GM21367 (cell line): ENCODE data around the gene SH3TC1.
A peak's percentile ranks its signal among the peaks of the same experiment; 100 is the strongest.

ENCODE experiments used
- ATAC-seq: cut with Tn5 transposase; IDR thresholded peaks from one replicate; pipeline ENCODE4 v1.9.1; 2021; ENCODE audit not compliant: unreplicated experiment

Gene SH3TC1

DNA sequence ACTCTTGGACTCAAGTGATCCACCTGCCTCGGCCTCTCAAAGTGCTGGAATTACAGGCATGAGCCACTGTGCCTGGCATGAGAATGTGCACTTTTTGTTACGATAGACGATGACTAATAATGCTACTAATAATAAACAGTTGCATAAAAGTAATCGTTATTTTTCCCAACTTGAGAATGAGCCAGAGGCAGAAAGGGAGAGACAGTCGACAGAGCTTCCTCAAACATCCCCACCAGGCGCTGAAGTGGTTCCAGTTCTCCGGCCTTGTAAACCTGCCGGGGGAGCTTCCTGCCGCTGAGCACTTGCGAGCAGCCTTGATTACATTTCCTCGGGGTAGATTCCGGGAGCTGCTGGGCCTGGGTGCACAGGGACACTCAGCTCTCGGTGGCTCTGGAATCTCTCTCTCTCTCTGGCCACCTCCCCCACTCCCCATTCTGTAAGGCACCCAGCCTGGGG, 61.6 kb downstream of the SH3TC1 start:
- no peak for ATAC-seq

DNA sequence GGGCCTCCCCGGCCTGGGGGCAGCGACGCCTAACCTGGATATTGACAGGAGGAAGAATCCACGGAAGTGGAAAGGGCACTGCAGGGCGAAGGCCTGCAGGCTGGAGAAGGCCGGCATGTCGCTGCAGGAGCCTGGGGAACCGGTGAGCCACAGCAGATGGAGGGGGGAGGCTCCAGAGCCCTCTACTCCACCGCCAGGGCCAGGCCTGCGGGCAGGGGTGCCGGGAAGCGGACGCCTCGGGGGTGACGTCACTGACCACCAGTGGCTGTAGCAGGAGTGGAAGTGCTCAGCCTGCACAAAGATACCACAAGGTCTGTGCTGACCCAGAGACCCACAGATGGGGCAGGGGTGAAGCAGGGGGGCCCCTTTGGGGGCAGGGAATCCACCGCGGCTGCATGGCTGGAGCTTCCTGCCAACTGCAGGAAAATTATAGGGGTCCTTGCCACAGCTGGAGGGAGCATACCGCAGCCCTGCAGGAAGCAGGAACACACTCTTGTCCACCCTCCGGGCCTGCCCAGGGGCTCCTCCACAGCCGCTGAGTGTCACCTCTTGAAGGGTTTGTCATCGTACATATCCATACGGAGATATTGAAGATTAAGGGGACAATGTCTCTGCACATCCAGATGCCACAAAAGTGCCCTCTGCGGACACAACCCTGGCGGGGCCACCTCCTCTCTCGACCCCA, 62.9 kb downstream of the SH3TC1 start:
- no peak for ATAC-seq

DNA sequence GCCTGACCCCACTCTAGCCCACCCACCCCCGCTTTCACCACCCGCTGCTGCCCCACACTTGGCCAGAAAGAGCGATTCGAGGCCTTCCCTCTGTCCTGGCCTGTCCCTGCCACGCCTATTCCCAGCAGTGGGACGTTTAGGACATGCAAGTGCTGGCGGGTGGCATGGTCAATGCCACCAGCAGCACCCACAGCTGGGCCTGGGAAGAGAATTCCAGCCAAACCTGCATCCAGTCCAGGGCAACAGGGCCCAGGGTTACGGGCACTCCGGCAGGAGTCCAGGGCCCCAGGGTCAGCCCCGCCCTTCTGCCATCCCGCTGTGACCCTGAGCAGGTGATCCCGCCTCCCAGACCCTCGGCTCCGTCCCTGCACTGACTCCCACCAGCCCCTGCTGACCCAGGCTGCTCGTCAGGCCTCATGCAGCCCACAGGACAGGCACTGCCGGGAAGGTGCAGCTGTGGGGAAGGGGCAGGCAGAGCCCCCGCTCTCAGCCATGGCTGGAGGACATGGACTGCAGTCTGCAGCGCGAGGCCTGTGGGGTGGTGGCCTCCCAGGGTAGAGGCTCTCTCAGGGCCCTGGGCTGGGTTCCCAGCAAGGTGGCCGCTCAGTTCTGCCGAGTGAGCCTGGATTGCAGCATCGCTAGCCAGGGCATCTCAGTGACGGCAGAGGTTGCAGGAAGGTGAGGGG, 63.7 kb downstream of the SH3TC1 start:
- ATAC-seq: no peak

DNA sequence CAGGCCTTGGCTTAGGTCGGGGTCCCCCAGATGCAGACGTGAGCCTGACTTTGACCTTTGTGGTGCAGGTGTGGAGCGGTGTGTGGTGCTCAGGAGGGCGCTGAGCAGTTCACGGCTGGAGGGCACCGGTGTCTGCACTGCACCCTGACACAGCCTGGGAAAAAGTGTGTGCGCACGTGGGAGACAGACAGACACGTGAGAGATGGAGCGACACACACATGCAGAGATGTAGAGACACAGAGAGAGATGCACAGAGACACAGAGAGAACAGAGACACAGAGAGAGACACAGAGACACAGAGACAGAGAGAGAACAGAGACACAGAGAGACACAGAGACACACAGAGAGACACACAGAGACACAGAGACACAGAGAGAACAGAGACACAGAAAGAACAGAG, 64.3 kb downstream of the SH3TC1 start:
- no peak for ATAC-seq

DNA sequence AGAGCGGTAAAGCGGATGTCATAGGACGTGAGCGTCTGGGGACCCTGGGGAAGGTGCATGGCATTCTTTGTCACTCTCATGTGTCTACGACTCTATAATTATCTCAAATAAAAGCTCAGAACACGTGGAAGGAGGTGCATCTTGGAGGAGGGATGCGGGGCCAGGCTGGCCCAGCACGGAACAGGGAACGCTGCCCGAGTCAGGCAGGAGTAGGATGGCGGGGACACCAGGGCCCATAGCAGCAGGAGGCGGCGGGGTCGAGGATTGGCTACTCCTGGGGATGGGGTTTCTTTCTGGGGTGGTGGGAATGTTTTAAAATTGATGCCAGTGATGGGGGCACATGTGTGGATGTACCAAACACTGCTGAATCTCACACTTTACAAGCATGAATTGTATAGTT, 65.0 kb downstream of the SH3TC1 start:
- ATAC-seq: no peak

DNA sequence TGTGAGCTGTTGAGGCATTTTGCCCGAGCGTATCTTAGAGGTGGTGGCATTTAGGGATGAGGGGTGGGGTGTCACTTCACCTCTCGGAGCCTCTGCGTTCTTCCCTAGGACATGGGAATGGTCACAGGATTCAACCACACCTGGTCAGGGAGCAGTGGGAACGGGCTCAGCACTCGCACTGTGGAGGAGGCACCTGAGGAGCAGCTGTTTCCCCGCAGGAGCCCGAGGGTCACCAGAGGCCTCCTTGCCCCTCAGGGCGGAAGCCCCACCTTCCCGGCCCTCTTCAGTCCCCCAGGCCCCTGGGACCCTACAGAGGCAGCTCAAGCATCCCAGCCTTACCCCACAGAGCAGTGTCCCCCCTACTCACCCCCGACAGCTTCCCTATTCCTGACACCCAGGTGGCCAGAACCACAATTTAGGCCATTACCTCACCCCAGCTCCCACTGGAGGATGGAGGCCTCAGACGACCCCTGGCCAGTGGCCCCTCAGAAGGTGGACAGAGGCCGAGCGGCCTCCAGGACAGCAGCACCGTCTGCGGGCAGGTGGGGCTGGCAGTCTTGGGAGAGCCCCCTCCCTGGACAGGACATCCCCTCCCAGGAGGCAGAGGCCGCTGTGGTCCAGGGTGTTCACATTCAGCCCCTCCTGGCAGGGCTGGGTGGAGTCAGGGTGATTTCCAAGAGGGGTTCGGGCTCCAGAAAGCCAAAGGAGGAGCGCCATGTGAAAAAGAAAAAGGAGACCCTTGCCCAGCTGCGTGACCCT, 66.3 kb downstream of the SH3TC1 start:
- no peak for ATAC-seq

DNA sequence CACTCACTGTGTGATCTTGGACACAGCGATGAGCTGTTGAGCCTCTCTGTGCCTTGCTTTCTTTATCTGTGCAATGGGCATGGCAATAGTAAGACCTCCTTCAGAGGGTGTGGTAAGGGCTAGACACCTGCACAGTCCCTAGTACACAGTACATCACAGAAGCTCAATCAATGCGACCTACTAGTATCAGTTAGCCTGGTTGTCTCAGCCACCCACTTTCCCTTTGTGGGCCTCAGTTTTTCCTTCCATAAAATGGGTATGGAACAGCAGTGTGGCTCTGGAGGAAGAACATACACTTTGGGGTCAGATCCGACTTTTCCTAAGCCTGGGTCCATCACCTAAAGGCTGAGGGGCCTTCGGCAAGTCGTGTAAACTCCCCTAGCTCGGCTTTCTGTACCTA, 67.0 kb downstream of the SH3TC1 start:
- ATAC-seq: no peak

DNA sequence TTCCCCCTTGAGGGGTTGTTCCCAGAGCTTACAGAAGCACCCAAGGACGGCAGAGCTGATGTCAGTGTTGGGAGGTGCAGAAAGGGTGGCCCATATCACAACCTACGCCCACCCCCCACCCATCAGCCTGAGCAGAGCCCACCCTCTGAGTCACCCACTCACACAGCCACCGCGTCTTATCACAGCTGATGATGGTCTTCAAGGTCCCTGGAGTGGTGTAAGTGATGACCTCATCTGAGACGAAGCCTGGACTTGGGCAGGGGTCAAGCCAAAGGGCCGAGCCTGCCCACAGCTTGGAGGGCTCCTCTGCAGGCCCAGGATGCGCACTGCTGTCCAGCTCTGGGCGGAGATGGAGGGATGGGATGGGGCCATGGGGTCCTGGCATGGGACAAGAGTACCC, 67.4 kb downstream of the SH3TC1 start:
- no peak for ATAC-seq

DNA sequence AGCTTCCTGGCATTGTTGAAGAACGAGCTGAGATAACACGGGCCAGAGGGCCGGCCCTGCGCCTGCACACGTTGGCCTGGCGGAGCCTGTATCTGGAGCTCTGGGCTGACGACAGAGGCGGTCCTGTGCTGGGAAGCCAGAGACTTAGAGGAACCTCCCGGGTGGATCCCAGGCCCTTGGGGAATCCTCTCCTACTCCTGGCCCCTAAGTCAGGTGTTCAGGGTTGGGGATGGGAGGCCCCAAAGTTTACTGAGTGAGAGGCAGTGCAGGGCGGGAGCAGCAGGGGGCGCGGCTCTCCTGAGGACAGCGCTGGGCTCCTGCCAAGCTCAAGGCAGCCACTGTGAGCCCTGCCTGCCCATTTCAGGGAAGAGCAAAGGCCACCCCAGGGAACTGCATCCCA, 68.0 kb downstream of the SH3TC1 start:
- peak; percentile 81 for ATAC-seq

DNA sequence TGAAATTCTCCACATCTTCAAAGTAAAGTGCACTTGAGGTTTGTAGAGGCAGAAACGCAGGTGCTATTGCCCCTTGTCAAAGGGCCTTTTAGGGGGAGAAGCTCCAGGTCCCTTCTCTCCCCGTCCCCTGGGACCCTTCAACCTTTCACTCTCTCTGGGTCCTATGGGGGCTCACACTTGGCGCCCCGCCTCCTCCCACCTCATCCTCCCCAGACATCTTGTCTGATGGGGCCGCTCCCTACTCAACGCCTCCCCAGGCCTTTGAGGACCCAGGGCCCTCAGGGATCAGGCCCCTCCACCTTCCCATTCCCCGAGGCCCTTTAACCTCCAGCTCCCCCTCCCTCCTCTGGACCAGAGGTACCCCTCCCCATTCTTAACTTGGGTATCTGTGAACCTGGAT, 69.1 kb downstream of the SH3TC1 start:
- no peak for ATAC-seq

DNA sequence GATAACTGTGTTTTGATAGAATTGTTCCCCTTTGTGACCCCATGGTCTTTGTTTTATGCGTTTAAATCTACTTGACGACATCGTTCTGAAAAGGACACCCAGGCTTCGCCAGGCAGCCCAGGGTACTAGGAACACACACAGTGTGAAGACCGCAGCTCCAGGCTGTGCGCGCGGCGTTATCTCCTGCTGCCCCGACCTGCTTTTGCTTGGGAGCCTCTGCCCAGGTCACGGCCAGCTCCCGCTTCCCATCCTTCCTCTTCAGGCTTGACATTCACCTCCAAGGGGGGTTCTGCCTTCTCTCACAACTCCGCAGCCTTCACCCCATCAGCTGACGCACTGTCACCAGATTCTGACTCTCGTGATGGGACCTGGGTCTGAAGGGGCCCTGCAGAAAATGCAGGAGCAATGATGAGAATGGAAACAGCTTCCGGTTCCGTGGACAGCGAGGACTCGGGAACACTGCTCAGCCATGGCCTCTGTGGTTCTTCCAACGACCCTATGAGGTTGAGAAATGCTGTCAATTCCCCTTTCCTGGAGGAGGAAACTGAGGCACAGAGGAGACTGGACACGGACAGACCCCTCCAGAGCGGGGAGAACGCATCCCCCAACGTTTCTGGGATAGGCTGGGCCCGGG, 69.9 kb downstream of the SH3TC1 start:
- no peak for ATAC-seq

DNA sequence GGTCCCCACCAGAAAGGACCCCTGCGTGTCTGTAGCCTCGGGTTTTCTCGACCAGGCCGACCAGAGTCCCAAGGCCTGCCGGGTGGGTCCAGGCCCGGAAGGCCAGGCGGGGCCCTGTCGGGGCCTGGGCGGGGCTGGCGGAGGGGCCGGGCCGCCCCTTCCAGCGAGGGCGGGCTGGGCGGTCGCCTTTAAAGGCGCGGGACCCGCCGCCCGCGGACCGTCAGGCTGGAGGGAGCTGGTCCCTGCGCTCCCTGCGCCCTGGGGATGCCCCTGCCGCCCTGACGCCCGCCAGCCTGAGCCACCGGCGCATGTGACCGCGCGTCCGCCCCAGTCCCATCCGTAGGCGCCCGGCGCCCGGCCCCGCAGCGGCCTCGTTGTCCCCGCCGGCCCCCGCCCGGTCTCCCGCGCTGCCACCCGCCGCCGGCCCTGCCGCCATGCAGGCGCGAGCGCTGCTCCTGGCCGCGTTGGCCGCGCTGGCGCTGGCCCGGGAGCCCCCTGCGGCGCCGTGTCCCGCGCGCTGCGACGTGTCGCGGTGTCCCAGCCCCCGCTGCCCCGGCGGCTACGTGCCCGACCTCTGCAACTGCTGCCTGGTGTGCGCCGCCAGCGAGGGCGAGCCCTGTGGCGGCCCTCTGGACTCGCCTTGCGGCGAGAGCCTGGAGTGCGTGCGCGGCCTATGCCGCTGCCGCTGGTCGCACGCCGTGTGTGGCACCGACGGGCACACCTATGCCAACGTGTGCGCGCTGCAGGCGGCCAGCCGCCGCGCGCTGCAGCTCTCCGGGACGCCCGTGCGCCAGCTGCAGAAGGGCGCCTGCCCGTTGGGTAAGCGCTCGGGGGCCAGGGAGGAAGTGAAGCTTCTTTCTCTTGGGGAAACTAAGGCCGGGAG, 70.7 kb downstream of the SH3TC1 start, which contains the start of gene HTRA3:
HTRA3 (plus strand) TSS at position 220 of the 883 bp plus-strand sequence; CDS start at position 435, 215 bp downstream.
- ATAC-seq: no peak

DNA sequence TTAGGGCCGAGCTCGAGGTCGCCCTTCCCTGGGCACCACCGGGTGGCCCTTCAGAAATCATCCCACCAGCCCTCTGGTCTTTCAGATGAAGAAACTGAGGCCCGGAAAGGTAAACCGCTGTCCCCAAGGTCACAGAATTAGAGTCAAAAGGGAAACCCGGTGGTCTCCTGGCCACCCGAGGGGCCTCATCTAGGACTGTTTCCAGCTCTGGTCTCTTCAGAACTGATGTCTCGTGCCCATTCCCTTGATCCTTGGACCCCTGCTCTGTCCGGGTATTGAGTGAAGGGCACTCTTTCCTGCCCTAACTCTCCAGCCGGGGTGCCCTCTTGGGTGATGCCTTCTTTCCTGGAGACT, 71.3 kb downstream of the SH3TC1 start:
- ATAC-seq: no peak

DNA sequence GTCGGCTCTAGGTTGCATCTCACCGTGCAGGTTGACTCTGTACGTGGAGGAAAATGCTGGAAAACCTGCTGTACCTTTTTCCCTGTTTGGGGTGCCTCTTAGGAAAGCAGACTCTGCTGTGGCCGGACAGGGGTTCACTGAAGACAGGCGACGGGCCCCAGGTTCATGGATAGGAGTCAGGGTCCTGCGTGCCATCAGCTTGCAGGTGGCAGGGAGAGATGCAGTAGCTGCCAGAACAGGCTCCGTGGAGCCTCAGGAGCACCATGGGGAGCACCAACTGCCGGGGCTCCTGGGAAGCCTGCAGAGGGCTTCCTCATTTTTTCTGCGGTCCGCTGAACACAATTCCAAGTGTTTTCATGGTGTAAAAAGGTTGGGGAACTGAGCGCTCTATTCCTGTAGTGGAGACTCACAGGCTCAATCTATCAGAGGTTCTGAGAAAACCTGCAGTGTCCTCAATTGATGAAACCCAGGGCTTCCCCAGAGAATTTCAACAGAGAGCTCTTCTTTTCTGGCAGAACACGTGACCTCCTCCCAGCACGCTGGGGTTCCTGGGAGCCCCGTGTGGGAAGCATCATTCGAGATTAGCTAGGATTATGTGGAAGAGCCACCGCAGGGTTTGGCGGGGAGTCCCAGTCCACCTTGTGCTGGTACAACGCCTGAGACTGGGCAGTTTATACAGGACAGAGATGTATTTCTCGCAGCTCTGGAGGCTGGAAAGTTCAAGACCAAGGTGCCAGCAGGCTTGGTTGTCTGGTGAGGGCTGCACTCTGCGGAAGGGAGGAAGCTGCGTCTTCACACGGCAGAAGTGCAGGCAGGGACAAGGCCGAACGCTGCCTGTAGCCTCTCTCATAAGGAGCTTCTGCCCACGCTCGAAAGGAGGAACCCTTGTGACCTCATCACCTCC, 72.1 kb downstream of the SH3TC1 start:
- no peak for ATAC-seq

DNA sequence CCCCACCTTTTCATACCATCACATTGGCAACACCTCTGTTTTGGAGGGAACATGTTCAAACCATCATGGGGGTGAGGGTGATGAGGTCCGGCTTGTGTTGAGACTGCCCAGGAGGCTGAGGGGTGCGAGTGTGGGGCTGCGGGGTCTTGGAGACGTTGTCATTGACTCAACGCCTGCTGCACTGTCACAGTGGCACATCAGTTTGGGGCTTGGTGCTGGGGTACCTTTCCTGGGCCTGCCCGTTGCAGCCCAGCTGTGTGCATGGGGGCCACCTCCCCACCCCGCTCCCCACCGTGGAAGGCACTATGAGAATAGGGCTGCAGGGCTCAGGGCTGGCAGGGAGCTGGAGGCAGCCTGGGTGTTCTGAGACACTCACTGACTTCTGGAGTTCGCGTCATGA, 72.7 kb downstream of the SH3TC1 start:
- no peak for ATAC-seq

DNA sequence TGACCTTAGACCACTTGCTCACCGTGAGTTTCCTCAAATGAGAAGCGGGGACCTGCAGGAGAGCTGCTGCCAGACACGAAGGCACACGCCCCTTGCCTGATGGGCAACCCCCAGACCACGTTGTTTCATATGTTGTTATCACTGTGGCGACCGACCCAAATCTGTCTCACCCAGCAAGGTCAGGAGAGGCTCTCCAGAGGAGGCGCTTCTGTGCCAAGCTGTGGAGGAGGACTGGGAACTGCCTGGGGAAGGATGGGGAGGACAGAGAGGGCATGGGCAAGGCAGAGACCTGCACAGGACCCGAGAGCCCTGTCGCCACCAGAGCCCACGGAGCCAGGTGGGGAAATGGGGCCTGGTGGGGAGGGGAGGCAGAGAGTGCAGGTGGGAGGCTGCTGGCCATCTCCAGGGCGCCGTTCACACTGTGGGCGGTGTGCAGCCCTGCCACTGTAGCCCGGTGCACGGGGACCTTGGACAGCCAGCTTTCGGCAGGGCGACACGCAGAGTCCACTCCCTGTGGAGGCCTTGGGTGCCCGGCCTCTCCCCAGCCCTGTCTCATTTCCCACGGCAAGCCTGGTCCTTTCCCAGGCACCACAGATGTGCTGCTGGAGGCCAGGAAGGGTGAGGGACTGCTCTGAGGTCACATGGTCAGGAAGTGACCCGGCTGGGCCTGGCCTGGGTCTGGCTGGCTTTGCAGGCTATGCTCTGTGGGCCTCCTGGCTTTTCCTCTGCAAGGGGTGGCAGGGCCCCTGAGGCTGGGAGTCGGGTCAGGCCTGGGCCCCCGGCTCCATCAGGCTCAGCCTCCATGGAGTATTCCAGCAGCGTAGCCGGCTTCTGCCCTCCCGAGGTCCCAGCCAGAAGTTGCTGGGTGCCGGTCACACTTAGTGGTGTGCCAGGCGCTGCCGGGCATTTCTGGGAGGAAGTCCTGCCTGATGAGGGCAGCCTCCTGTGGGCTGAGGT, 73.7 kb downstream of the SH3TC1 start:
- ATAC-seq: no peak

DNA sequence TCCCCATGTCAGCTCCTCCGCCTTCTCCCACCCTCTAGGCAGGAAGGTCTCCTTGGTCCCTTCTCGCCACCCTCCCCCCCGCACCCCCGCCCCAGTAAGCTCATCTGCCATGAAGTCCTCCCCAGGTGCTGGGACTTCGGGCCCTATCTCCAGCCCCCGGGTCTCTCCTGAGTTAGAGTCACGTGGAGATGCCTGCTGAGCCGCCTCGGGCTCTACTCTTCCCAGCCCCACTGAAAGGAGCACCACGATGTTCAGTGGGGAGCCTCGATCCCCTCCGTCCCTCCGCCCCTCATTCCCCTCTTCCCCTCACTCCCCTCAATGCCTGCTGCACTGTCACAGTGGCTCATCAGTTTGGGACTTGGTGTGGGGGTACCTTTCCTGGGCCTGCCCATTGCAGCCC, 74.4 kb downstream of the SH3TC1 start:
- no peak for ATAC-seq

DNA sequence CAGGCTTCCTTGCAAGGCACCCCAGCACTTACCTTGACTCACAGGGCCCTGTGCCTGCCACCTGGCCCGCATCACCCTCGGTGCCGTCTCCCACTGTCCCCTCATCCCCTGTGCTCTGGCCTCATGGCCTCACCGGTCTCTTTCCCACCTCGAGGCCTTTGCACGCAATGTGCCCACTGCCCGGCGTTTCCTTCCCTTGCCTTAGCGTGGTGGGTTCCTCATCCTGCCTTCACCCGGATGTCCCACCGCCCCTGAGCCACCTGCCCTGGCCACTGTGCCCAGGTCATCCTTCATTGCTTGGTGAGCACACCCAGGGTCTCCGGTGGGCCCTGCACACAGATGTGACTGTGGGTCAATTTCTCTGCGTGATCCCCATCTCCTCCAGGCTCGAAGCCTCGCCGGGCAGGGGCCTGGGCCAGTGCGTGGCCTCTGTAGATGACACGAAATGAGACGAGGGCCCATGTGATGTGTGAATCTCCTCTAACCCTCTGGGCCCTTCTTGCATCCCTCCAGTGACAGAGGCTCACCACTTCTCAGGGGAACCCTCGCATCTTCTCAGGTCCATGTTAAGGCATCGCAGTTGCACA, 75.1 kb downstream of the SH3TC1 start:
- ATAC-seq: no peak
